OCI-LY1 (cell line): ENCODE results near the gene LRP2.

Experiments
- H2AFZ ChIP-seq: fragments of 200-600 bp; sonication (generic), shearing (Covaris generic); 2 replicates; pipeline ENCODE4 v1.6.0; 2014; ENCODE audit warnings: antibody characterized with exemption, mild to moderate bottlenecking, low read length
- H3F3A ChIP-seq: fragments of 200-600 bp; sonication (generic), shearing (Covaris generic); 2 replicates; pipeline ENCODE4 v1.6.0; 2014; ENCODE audit warnings: mild to moderate bottlenecking, antibody characterized with exemption, low read length, moderate library complexity; ENCODE audit not compliant: insufficient read depth
- H3K27ac ChIP-seq: fragments of 200-600 bp; sonication (generic); 2 replicates; pipeline ENCODE4 v1.5.1; 2014; ENCODE audit warnings: low read length, mixed run types, mild to moderate bottlenecking, low read depth; ENCODE audit not compliant: poor library complexity, severe bottlenecking
- H3K27me3 ChIP-seq: fragments of 200-600 bp; sonication (generic); 2 replicates; pipeline ENCODE4 v1.6.0; 2014; ENCODE audit warnings: antibody characterized with exemption, mild to moderate bottlenecking, low read length, moderate library complexity; ENCODE audit not compliant: insufficient read depth
- H3K36me3 ChIP-seq: fragments of 200-600 bp; sonication (generic); 2 replicates; pipeline ENCODE4 v1.6.1; 2014; ENCODE audit warnings: mild to moderate bottlenecking, antibody characterized with exemption, low read length, moderate library complexity, mixed read lengths; ENCODE audit not compliant: insufficient read depth
- H3K4me1 ChIP-seq: fragments of 200-600 bp; sonication (generic); 2 replicates; pipeline ENCODE4 v1.5.1; 2014; ENCODE audit warnings: mild to moderate bottlenecking, low read length, moderate library complexity; ENCODE audit not compliant: insufficient read depth, severe bottlenecking
- H3K4me2 ChIP-seq: fragments of 200-600 bp; sonication (generic), shearing (Covaris generic); 2 replicates; pipeline ENCODE4 v1.6.1; 2014; ENCODE audit warnings: low read length
- H3K4me3 ChIP-seq: fragments of 200-600 bp; sonication (generic); 2 replicates; pipeline ENCODE4 v1.5.1; 2014; ENCODE audit warnings: low read length, low read depth, mild to moderate bottlenecking, mixed read lengths; ENCODE audit not compliant: poor library complexity, severe bottlenecking
- H3K79me2 ChIP-seq: fragments of 200-600 bp; shearing (Covaris generic); 2 replicates; pipeline ENCODE4 v1.6.1; 2016; ENCODE audit warnings: mixed run types, low read length, mixed read lengths; ENCODE audit not compliant: insufficient read depth
- H3K9ac ChIP-seq: fragments of 200-600 bp; sonication (generic), shearing (Covaris generic); 2 replicates; pipeline ENCODE4 v1.6.1; 2014; ENCODE audit warnings: mild to moderate bottlenecking, low read length, mixed read lengths
- H3K9me2 ChIP-seq: fragments of 200-600 bp; sonication (generic), shearing (Covaris generic); 2 replicates; pipeline ENCODE4 v1.6.1; 2014; ENCODE audit warnings: low read depth, mild to moderate bottlenecking, low read length, mixed read lengths
- H3K9me3 ChIP-seq: fragments of 200-600 bp; shearing (Covaris generic); 2 replicates; pipeline ENCODE4 v1.6.1; 2014; ENCODE audit warnings: low read length, mixed read lengths
- H4K20me1 ChIP-seq: fragments of 200-600 bp; sonication (generic), shearing (Covaris generic); 2 replicates; pipeline ENCODE4 v1.6.0; 2016; ENCODE audit warnings: mild to moderate bottlenecking, low read length; ENCODE audit not compliant: insufficient read depth
- EZH2 ChIP-seq: fragments of 200-600 bp; sonication (generic), shearing (Covaris generic); IDR thresholded peaks from 2 replicates; pipeline ENCODE4 v1.8.0; 2017; ENCODE audit warnings: borderline replicate concordance, mixed run types, mild to moderate bottlenecking, antibody characterized with exemption, low read length, moderate library complexity, mixed read lengths
- TF ChIP-seq, protein P1 (sequence below): fragments of 200-600 bp; sonication (generic), shearing (Covaris generic); IDR thresholded peaks from 2 replicates; pipeline ENCODE4 v1.5.1; 2017; ENCODE audit warnings: mild to moderate bottlenecking, antibody characterized with exemption, low read length, moderate library complexity, mixed read lengths

The LRP2 gene

DNA sequence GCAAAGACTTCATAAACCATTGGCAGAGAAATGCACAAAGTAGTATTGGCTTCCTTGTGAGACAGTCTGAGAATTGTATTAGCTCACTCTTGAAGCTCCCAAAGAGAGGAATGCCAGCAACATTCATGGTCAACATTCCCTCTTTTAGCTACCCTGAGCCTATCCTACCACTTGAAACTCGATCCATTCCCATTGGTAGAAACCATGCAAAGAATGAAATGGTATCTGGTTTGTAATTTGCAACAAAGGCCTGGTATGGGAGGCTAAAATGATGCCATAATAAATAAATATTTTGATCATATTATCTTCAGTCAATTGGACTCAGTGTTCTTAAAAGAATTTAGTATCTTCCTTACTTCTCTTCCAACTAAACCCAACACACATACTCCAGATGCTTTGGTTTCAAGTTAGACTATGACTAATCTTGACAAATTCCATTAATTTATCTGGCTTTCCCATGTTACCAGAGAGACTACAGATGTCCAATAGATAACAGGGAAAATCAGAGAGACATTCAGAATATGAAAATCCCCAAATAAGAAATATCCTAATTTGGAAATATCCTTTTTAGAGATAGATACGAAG, 190.1 kb downstream of the LRP2 start:
- Histone ChIP-seq H3K9me2 (no peaks in the 10 kb centered on the region), H3K36me3 (no peaks in the 10 kb centered on the region), H3K9me3 (no peaks in the 10 kb centered on the region), H3K79me2 (no peaks in the 10 kb centered on the region), H3K27ac (no peak overlapping the region), H3K4me1 (no peaks in the 10 kb centered on the region), H3F3A (no peaks in the 10 kb centered on the region), H3K9ac (no peak overlapping the region), H3K4me3 (no peak overlapping the region), H3K27me3 (no peaks in the 10 kb centered on the region), H3K4me2 (no peak overlapping the region), H4K20me1 (no peaks in the 10 kb centered on the region), H2AFZ (no peak overlapping the region)
- no peak for TF ChIP-seq EZH2
- TF ChIP-seq, protein P1, sequence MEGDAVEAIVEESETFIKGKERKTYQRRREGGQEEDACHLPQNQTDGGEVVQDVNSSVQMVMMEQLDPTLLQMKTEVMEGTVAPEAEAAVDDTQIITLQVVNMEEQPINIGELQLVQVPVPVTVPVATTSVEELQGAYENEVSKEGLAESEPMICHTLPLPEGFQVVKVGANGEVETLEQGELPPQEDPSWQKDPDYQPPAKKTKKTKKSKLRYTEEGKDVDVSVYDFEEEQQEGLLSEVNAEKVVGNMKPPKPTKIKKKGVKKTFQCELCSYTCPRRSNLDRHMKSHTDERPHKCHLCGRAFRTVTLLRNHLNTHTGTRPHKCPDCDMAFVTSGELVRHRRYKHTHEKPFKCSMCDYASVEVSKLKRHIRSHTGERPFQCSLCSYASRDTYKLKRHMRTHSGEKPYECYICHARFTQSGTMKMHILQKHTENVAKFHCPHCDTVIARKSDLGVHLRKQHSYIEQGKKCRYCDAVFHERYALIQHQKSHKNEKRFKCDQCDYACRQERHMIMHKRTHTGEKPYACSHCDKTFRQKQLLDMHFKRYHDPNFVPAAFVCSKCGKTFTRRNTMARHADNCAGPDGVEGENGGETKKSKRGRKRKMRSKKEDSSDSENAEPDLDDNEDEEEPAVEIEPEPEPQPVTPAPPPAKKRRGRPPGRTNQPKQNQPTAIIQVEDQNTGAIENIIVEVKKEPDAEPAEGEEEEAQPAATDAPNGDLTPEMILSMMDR: no peak

DNA sequence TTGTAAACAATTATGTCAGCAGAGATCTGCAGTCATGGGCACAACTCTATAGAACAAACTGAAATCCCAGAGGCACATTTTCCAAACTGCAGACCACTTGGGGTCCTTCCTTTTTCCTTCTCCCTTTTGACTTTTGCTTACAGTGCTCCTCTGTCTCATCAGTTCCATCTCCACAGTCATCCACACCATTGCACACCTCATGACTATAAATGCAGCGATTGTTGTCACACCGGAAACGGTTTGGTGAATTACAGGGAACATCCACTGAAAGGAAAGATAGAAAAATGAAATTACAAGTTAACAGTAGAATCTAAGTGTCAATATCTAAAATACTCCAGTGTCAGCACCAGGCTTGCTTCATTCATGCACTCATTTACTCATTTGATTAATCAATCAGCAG, 196.5 kb downstream of the LRP2 start:
- Histone ChIP-seq H3K36me3 (no peaks in the 10 kb centered on the region), H3K27me3 (no peaks in the 10 kb centered on the region), H3K9me3 (no peaks in the 10 kb centered on the region), H3K4me2 (no peak overlapping the region), H3K27ac (no peak overlapping the region), H3K79me2 (no peaks in the 10 kb centered on the region), H3F3A (no peaks in the 10 kb centered on the region), H3K9me2 (no peaks in the 10 kb centered on the region), H3K9ac (no peak overlapping the region), H2AFZ (no peak overlapping the region), H3K4me3 (no peak overlapping the region), H3K4me1 (no peaks in the 10 kb centered on the region), H4K20me1 (no peaks in the 10 kb centered on the region)
- TF ChIP-seq EZH2: no peak
- TF ChIP-seq, protein P1: no peak

DNA sequence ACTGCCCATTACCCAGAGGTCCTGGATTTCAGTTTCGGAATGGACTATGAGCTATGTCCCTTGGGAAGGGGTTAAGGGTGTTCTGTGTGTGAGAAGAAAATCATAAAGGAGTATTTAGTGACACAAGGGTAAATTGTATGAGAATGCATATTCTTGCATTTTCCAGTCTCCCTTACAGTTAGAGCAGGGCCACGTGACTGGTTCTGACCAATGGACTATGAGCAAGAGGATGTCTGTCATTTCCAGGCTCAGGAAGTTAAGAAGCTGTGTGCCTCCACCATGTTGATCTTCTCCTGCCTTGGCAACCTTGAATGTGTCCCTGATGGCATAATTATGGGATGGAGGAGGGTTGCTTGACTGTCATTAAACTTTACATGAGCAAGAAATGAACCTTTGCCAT, 198.0 kb downstream of the LRP2 start:
- TF ChIP-seq EZH2: no peak
- TF ChIP-seq, protein P1: no peak
- Histone ChIP-seq H3K4me1 (no peaks in the 10 kb centered on the region), H3K79me2 (no peaks in the 10 kb centered on the region), H3K9me3 (no peaks in the 10 kb centered on the region), H4K20me1 (no peaks in the 10 kb centered on the region), H3K36me3 (no peaks in the 10 kb centered on the region), H2AFZ (no peak overlapping the region), H3K9me2 (no peaks in the 10 kb centered on the region), H3K9ac (no peak overlapping the region), H3F3A (no peaks in the 10 kb centered on the region), H3K27me3 (no peaks in the 10 kb centered on the region), H3K4me3 (no peak overlapping the region), H3K4me2 (no peak overlapping the region), H3K27ac (no peak overlapping the region)
